Lower leg skin (tissue), 3 donors: ENCODE results near the gene MUC4.

Experiments
- CTCF ChIP-seq, 3 donors: fragments of 450-650 bp; IDR thresholded peaks; one replicate each; pipeline ENCODE4 v1.5.1; 2016; ENCODE audit warnings: antibody characterized with exemption in 3 of 3, mild to moderate bottlenecking in 3 of 3, moderate library complexity in 2 of 3
- POLR2A ChIP-seq, 2 donors: fragments of 450-650 bp; IDR thresholded peaks; one replicate each; pipeline ENCODE4 v1.6.1; 2016 to 2017; ENCODE audit warnings: antibody characterized with exemption in 2 of 2, mild to moderate bottlenecking in 1 of 2, moderate library complexity in 1 of 2

- TF ChIP-seq CTCF (IDR thresholded peaks at IDR 0.05) = no peak
- TF ChIP-seq POLR2A (IDR thresholded peaks at IDR 0.05) = no peak
Measured at GRCh38 chr3:195768414-195768813, 43.3 kb downstream of the MUC4 start.
